CD4-positive, alpha-beta T cell treated with Interleukin-12 subunit alpha and Interleukin-12 subunit beta, for 1 hour (primary cell): ENCODE results near the gene JMJD8.

Source experiments
- DNase-seq: peaks from one replicate; pipeline ENCODE4 v3.0.0-alpha.2; 2020

JMJD8 gene

GRCh38 chr16:637081-638018 lies 46.8 kb downstream of the JMJD8 start:
- DNase-seq, result peak; percentile 89

DNA sequence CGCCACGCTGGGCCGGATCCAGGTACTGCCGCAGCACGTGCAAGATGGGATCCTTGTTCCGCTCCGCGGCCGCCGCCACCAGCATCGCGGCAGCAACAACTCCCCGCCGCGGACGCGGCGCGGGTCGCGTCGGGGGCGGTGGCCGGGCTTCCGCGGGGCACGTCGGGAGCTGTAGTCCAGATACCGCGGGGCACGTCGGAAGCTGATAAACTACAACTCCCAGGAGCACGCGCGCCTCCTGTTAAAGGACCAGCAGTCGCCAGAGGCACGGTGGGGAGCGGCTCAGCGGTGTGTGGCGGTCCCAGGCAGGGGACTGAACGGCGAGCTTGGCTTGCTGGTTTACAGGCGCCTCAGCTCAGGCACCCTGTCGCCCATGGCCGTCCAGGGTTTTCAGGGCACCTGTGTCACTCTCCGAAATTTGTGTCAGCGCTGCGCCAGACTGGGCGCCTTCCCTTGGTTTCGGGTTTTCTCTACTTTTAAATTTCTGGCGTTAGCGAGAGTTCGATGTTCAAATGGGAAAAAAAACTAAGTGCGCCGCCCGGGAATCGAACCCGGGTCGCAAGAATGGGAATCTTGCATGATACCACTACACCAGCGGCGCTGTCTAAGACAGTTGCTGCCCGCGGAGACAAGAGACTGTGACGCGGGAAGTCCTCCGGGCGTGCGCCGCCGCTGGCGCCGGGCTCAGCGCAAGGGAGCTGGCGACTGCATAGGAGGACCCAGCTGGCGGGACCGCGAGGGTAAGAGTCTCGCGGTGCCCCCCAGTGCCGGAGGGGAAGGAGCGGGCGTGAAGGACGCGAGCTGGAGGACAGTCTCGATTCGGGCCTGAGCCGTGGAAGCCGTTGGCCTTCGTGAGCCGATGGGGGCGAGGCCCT lies 47.7 kb downstream of the JMJD8 start, which contains the start of gene METTL26:
METTL26 (minus strand) TSS at position 100 of the 875 bp plus-strand sequence; CDS start at position 85, 15 bp downstream.
- peak; percentile 95 for DNase-seq

- DNase-seq, result no peak
These were observed 48.4 kb downstream of the JMJD8 start for GRCh38 chr16:635573-636205.

- DNase-seq, result no peak
These were observed 49.1 kb downstream of the JMJD8 start for GRCh38 chr16:634996-635395.

- no peak for DNase-seq
These were observed 50.0 kb downstream of the JMJD8 start for GRCh38 chr16:634051-634670.

DNA sequence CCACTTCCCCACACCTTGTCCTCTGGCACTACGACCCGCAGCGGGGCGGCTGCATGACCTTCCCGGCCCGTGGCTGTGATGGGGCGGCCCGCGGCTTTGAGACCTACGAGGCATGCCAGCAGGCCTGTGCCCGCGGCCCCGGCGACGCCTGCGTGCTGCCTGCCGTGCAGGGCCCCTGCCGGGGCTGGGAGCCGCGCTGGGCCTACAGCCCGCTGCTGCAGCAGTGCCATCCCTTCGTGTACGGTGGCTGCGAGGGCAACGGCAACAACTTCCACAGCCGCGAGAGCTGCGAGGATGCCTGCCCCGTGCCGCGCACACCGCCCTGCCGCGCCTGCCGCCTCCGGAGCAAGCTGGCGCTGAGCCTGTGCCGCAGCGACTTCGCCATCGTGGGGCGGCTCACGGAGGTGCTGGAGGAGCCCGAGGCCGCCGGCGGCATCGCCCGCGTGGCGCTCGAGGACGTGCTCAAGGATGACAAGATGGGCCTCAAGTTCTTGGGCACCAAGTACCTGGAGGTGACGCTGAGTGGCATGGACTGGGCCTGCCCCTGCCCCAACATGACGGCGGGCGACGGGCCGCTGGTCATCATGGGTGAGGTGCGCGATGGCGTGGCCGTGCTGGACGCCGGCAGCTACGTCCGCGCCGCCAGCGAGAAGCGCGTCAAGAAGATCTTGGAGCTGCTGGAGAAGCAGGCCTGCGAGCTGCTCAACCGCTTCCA lies 50.6 kb downstream of the JMJD8 start:
- no peak for DNase-seq

GRCh38 chr16:632486-633335 lies 51.4 kb downstream of the JMJD8 start:
- DNase-seq, result no peak

GRCh38 chr16:631808-632358 lies 52.3 kb downstream of the JMJD8 start:
- DNase-seq, result no peak
